ENCODE results near the gene OLFML2B.

DNA sequence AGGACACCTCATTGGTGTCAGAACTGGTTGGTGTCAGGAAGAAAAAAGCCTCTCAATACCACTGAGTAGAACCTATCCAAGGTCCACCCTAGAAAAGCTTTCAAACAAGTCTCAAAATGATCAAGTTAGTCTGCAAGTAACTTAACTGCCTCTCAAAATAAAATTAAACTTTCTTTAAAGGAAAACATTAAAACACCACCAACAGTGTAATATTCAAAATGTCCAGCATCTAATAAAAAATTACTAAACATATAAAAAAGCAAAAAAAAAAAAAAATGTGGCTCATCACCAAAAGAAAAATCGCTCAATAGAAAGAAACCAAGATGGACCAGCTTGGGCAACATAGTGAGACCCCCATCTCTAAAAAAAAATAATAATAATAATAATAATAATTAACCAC lies 18.7 kb upstream of the OLFML2B start:
- TF ChIP-seq EZH2 (IDR thresholded peaks at IDR 0.05) (no peak), POLR2AphosphoS5 (IDR thresholded peaks at IDR 0.05; ENCODE audit: borderline replicate concordance, low read depth, low read length) (no peak)
